ENCODE data around the gene ANKRD50.

Gene ANKRD50

GRCh38 chr4:124712372-124713184 is at the start of gene ANKRD50:
Gene ANKRD50, minus strand, starts transcription at chr4:124712732. Its CDS starts 2,221 bp downstream, at chr4:124710511.
- no peak for FAIRE-seq

- FAIRE-seq: no peak
Measured at GRCh38 chr4:124757126-124757525, 44.6 kb upstream of the ANKRD50 start.

DNA sequence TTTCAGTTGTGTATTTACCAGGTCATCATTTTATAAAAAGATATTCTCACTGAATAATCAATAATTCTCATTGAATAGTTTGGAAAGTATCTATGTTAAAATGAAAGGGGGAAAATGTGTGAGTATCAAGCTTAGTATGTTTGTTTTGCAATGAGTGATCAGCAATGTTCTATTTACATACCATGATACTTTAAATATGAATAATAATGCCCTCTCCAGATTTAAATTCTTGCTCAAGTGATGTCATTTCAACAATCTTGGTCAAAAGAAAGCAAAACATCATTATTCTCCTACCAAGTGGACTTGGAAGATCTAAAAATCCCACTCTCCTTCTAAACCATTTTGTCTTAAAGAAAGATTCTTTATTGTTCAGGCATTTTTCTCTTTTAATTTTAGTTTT is 42.1 kb upstream of the ANKRD50 start:
- FAIRE-seq: no peak

DNA sequence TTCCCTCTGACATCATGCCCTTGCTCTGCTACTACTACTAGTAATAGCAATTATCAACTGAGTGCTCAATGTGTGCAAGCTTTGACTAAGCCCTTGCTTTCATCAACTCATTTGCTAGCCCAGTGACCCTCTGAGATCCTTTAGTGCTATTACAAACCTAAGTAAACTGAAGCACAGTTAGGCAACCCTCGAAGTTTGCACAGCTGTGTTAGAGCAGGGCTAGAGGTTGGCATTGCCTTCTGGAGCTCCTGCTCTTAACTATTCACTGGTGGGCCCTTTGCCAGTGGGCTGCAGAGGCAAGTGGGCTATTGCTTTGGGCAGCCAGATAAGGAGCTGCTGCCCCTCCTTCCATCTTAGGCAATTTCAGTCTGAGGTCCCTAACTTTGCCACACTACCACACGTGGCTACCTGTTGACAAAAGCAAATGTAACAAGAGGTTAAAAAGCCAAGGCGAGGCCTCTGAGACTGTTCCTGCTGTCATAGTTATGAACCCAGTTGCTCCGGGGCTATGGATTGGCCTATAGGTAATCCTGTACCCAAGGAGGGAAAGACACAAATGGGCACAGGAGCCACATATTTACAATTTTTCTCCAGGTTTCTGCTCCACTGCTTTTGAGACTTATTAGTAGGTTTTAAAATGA is 41.5 kb upstream of the ANKRD50 start:
- no peak for FAIRE-seq

- FAIRE-seq: no peak
Measured at GRCh38 chr4:124749421-124749820, 36.9 kb upstream of the ANKRD50 start.

DNA sequence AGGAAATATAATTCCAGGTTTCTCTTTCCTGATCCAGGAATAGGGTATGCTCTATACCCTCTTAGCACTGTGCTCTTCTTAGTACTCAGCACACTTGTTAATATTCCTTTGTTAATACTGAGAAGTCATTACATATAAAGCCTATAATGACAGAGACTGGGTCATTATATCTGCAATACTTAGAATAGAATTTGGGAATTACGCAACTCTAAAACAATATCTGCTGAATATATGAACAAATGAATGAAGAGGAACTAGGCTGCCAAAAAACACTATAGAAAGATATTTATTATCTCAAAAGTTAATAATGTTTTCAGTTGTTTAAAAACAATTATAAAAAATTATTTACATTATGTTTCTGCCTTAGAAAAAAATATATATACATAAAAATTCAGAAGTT is 36.4 kb upstream of the ANKRD50 start:
- FAIRE-seq: no peak

DNA sequence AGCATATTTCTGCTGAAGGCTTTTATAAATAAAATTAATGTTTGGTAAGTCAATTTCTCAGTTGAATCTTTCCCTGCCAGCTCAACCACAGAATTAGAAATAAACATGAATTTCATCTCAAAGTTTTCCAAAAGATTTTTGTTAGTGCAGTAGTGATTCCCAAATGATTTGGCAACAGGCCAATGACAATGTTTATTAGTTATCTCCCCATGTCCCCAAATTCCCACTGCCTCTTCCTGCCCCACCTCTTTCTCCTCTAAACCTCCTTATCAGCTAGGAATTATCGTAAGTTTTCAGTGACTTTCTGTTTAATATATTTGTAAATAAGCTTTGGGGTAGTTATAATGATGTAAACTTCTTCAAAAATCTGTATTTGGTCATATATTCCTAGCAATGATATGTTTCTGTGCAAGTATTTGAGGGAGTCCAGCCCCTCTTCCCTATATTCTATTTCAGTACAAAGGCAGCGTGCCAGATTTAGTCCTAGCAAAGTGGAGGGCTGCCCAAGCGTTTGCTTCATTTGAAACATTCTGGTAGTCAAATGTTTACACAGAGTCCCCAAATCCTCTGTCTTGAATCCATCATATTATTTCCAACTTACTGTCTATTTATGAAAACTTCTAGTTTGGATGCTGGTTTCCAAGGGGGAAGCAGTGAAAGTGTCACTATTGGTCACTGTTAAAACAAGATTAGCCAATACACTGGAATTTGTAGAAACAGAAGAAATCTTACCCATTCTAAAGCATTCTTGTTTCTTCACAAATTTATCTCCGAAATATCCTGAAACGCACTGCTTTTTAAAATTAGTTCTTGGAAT is 33.7 kb upstream of the ANKRD50 start:
- FAIRE-seq: no peak

DNA sequence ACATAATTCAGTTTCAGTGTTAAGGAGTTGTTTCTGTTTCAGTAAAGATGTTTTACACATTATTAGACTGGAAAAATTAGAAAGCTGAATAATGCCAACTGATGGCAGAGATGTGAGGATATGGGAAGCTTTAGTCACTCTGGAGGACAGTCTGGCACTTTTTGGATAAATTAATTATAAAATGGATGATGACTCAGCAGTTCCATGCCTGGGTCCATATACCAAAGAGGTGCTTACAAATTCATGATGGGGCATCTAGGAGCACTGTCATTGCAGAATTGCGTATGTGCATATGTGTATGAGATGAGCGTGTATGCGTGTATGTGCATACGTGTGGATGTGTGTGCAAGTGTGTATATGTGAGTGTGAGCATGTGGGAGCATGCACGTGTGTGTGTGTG is 31.2 kb upstream of the ANKRD50 start:
- FAIRE-seq: no peak

GRCh38 chr4:124740501-124740900 is 28.0 kb upstream of the ANKRD50 start:
- no peak for FAIRE-seq

DNA sequence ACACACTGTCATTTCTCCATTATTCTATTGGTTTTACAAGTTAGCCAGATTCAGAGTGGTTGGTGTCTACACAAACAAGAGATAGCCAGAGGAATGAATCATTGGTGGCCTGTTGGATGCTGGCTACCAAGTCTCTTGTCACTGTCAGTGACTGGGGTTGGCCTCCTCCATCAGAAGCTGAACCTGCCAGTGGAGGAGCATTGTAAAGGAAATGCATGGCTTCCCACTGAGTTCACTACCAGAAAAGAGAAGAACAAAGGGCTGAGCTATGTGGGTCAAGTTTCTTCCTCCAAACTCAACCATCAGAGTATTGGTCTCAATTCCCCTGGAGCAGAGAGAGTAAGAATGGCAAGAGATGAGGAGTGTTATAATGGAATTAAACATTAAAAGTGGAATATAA is 26.5 kb upstream of the ANKRD50 start:
- FAIRE-seq: no peak

DNA sequence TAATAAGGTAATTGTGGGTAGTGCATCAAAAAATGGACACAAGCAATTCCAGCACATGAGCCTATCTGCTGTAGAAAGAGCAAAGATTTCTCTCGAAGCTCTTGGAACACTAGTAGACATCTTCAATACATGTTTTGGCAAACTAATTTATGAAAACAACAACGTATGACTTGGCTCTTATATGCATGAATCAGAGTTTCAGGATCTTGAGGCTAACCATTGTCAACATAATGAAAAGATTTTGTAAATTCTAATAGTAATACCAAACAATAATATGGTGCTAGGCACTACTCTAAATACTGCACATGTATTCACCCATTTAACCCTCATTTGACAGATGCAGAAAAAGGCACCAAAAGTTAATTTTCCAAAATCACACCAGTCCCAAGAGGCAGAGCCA is 25.1 kb upstream of the ANKRD50 start:
- FAIRE-seq: no peak

- FAIRE-seq: no peak
Measured at GRCh38 chr4:124736526-124736925, 24.0 kb upstream of the ANKRD50 start.

DNA sequence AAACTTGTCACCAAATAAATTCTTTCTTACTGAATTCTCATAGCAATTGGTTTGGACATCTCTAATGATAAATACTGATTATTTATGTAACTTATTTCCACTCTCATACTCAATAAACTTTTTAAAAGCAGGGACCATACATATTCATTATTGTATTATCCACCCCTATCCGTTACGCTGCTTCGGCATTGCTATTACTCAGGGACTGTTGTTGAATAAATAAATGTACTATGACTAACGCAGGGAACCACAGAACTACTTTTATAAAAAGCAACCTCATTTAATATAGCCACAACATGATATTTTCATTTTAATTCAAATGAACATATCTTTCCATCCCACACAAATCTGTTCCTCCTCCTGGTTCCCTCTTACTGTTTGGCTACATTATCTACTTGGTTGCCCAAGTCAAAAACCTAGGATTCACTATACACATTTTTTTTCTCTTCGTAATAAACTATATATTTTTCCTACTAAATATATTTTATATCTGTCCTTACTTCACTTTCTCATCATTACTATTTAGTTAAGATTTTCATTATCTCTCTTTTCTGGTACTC is 14.9 kb upstream of the ANKRD50 start:
- no peak for FAIRE-seq

DNA sequence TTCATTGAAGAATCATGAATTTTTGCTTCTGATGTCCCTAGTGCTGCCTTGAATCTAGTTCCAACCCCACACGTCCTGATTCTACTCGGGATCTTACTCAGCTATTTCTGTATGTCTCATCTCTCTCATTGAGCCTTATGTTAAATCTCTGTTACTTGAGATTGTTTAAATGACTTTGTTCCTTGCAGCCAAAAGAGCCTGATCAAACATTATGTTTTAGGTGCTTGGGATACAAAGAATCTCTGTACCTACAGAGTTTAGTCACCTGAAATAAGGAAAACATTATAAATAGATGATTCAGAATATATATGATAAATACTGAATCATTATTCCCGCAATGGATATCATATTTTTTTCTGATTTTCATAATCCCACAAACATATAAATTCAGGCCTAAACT is 13.7 kb upstream of the ANKRD50 start:
- FAIRE-seq: no peak

DNA sequence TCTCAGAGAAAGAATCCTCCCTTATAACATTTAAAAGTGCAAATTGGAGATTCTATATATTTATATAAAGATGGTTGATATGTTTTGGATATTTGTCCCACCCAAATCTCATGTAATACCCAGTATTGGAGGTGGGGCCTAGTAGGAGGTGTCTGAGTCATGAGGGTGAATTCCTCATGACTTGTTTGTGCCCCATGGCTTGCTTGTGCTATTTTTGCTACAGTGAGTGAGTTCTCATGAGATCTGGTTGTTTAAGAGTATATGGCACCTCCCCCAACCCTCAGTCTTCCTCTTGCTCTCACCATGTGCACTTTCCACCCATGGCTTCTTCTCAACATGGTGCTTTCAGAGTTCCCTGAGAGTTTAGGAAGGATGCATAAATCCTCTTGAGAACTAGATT is 9.5 kb upstream of the ANKRD50 start:
- FAIRE-seq: no peak

GRCh38 chr4:124717101-124717500 is 4.6 kb upstream of the ANKRD50 start:
- FAIRE-seq: no peak

- no peak for FAIRE-seq
Measured at GRCh38 chr4:124713185-124713592, 657 bp upstream of the ANKRD50 start.

- FAIRE-seq: peak; percentile 60
Measured at GRCh38 chr4:124711471-124712371, 811 bp downstream of the ANKRD50 start.

DNA sequence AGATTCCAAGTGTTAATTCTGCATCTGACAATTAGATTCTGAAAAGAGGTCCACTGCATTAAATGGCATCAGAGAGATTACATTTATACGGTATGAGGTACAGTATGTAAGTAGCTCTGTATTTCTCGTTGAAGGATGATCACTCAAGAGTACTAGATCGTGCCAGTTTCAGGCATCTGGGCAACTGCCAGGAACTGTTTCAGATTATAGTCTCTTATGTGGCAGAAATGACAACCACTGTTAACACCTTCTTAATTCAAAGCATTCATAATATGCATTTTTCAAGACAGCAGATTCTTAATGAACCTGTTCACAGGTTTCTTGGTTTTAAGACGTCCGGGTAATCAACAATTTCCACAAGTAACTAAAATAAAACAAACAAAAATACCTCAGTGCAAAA is 1.6 kb downstream of the ANKRD50 start:
- FAIRE-seq: no peak

DNA sequence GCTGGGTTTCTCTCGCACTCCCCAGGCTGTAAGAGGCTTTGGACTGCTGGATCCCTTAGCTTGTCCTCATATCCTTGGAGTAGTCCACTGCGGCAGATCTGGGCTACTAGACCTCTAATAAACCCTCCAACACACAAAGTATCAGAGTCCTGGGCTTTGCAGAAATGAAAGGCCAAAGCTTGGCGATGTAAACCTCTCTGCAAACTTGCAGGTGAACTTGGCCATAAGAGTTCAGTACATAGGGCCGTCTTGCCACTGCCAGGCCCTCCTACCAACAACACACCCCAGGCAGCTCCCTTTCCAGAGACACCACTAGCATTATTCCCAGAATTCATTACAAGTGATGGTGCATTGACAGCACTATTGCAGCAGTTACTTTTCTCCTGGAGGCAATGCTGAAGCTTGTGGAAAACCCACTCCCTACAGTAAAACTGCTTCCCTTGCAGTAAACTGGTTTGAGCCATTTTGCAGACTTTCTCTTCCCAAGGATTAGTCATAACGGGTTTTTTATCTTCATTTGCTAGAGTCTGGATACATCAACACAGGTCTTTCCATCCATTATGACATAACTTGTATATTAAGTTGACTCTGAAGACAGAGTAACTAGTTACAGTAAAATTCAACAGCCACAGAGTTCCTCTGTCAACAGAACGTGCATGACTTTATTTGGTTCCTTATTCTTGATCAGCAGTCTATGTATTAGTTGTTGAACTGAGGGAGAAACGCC is 2.4 kb downstream of the ANKRD50 start:
- no peak for FAIRE-seq

GRCh38 chr4:124708517-124709300 is 3.8 kb downstream of the ANKRD50 start:
- FAIRE-seq: no peak

Measured in endometrium (tissue), 2 donors.